ENCODE results near the gene DBI. TPM values are rescaled to one million over a fixed set of nuclear protein-coding genes. Genes with fewer than 3 reads are reported as not detected.

Gene DBI
- total and polyA plus RNA-seq, 4 donors = 129 to 633 (median 344) TPM

DNA sequence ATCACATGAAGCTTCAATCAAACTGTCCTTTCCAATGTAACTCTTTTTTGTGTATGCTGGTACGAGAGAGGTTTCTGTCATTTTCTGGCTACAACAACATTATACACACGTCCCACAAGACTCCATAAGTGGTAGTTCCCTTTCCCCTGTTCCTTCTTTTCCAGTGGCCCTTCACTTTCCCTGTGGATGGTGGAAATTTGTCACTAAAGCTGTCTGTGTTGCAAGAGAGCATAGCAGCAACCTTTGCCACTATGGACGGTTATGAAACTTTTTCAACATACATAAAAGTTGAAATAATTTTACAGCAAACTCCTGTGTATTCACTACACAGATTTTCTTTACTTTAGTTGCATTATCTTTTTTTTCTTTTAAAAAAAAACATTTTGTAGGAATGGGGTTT is 18.7 kb downstream of the DBI start:
- 44 to 78% methylated on average over 3 of the region's 3 CpGs for WGBS, 2 donors
- Histone ChIP-seq H3K9ac (ENCODE audit: insufficient read depth in 1 of 2, low read length in 2 of 2) (no peak overlapping the region), H3K36me3 (ENCODE audit: control insufficient read depth in 4 of 4, insufficient read depth in 4 of 4, low read length in 4 of 4) (no peaks in the 10 kb centered on the region)

DNA sequence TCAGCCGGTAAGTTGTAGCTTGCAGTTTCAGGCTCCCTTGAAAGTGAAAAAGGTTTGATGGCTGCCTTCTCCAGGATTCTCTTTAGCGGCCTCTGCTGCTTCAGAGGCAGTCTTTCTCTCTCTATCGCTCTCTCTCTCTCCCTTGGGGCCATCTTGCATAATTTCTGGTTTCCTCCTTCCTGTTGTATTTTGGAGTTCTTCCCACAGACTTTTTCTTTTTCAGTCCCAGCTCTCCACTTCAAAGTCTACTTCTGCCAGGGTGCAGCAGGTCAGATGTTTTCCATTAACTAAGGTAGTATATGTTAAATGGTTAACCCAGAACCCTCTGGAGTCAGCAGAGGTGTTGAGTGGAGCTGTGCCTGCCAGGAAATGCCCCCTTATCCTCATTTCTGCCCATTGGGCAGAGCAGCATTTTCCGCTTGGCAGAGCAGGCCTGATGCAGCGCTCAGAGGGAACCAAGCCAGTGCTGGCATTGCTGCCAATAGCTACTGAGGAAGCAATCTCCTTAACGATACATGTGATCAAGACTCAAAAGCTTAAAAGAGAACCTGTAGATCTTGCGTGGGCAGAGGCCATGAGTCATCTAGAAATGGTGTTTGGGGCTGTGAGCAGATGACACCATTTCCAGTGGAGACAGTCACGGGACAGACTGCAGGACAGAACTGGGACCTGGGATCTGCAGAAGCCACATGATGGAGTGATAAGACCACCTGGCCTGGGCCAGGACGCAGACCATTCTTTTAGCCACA is 20.8 kb downstream of the DBI start:
- Histone ChIP-seq H3K36me3 (ENCODE audit: control insufficient read depth in 4 of 4, insufficient read depth in 4 of 4, low read length in 4 of 4) (no peaks in the 10 kb centered on the region), H3K9me3 (ENCODE audit: control insufficient read depth in 4 of 4, insufficient read depth in 3 of 4, low read length in 3 of 4) (no peaks in the 10 kb centered on the region), H3K9ac (ENCODE audit: insufficient read depth in 1 of 2, low read length in 2 of 2) (no peak overlapping the region), H3K27ac (ENCODE audit: low read depth in 1 of 2, low read length in 1 of 2) (peak overlapping the region in 1 of 2 donors; percentile 40), H3K4me1 (ENCODE audit: control insufficient read depth in 5 of 5, insufficient read depth in 5 of 5, low read length in 5 of 5) (peaks cover 3 to 19% (median 5%) of the 10 kb centered on the region in 5 donors), H3K27me3 (ENCODE audit: control insufficient read depth in 3 of 3, insufficient read depth in 3 of 3, low read length in 2 of 3) (no peaks in the 10 kb centered on the region), H3K4me3 (no peak overlapping the region)
- WGBS, 2 donors = 30 to 31% methylated on average over 9 of the region's 9 CpGs
- TF ChIP-seq, protein P1, sequence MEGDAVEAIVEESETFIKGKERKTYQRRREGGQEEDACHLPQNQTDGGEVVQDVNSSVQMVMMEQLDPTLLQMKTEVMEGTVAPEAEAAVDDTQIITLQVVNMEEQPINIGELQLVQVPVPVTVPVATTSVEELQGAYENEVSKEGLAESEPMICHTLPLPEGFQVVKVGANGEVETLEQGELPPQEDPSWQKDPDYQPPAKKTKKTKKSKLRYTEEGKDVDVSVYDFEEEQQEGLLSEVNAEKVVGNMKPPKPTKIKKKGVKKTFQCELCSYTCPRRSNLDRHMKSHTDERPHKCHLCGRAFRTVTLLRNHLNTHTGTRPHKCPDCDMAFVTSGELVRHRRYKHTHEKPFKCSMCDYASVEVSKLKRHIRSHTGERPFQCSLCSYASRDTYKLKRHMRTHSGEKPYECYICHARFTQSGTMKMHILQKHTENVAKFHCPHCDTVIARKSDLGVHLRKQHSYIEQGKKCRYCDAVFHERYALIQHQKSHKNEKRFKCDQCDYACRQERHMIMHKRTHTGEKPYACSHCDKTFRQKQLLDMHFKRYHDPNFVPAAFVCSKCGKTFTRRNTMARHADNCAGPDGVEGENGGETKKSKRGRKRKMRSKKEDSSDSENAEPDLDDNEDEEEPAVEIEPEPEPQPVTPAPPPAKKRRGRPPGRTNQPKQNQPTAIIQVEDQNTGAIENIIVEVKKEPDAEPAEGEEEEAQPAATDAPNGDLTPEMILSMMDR (IDR thresholded peaks at IDR 0.05; ENCODE audit: control extremely low read depth, extremely low read depth) = no peak
- ATAC-seq (ENCODE audit: insufficient read depth, low FRiP score) = peak; percentile 88
- peak in 2 of 3 donors; percentile 47 to 68 for DNase-seq

More for the DNA sequence above, 18.7 kb downstream of the DBI start:
- DNase-seq (no peak), ATAC-seq (ENCODE audit: insufficient read depth, low FRiP score) (no peak)
- no peaks in the 10 kb centered on the region for H3K9me3 ChIP-seq (ENCODE audit: control insufficient read depth in 4 of 4, insufficient read depth in 3 of 4, low read length in 3 of 4)
- H3K4me1 ChIP-seq (ENCODE audit: control insufficient read depth in 5 of 5, insufficient read depth in 5 of 5, low read length in 5 of 5) = peaks cover 3 to 19% (median 5%) of the 10 kb centered on the region in 5 donors
- H3K27me3 ChIP-seq (ENCODE audit: control insufficient read depth in 3 of 3, insufficient read depth in 3 of 3, low read length in 2 of 3) = no peaks in the 10 kb centered on the region
- TF ChIP-seq, protein P1 (IDR thresholded peaks at IDR 0.05; ENCODE audit: control extremely low read depth, extremely low read depth) = no peak
- H3K4me3 ChIP-seq = no peak overlapping the region
- no peak overlapping the region for H3K27ac ChIP-seq (ENCODE audit: low read depth in 1 of 2, low read length in 1 of 2)

DNA sequence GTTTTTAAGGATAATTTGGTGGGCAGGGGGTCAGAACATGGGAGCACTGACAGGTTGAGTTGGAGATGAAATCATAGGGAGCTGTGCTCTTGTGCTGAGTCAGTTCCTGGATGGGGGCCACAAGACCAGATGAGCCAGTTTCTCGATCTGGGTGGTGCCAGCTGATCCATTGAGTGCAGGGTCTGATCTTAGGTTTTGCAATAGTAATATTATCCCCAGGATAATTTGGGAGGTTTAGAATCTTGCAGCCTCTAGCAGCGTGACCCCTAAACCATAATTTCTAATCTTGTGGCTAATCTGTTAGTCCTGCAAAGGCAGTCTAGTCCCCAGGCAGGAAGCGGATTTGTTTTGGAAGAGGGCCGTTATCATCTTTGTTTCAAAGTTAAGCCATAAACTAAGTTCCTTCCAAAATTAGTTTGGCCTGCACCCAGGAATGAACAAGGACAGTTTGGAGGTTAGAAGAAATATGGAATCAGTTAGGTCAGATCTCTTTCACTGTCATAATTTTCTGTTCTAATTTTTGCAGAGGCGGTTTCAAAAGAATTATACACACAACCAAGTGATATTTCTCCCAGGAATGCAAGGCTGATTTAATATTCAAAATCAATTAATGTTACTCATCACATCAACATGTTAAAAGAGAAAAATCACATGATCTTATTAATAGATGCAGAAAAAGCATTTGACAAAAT is 23.0 kb downstream of the DBI start:
- Histone ChIP-seq H3K9ac (ENCODE audit: insufficient read depth in 1 of 2, low read length in 2 of 2) (no peak overlapping the region), H3K9me3 (ENCODE audit: control insufficient read depth in 4 of 4, insufficient read depth in 3 of 4, low read length in 3 of 4) (no peaks in the 10 kb centered on the region), H3K27me3 (ENCODE audit: control insufficient read depth in 3 of 3, insufficient read depth in 3 of 3, low read length in 2 of 3) (no peaks in the 10 kb centered on the region), H3K4me1 (ENCODE audit: control insufficient read depth in 5 of 5, insufficient read depth in 5 of 5, low read length in 5 of 5) (peaks cover 3 to 19% (median 5%) of the 10 kb centered on the region in 5 donors), H3K4me3 (no peak overlapping the region), H3K27ac (ENCODE audit: low read depth in 1 of 2, low read length in 1 of 2) (no peak overlapping the region), H3K36me3 (ENCODE audit: control insufficient read depth in 4 of 4, insufficient read depth in 4 of 4, low read length in 4 of 4) (no peaks in the 10 kb centered on the region)
- 28% methylated on average over 5 of the region's 5 CpGs for WGBS, 2 donors
- peak; percentile 32 to 60 (median 53) for DNase-seq
- ATAC-seq (ENCODE audit: insufficient read depth, low FRiP score) = no peak
- TF ChIP-seq, protein P1 (IDR thresholded peaks at IDR 0.05; ENCODE audit: control extremely low read depth, extremely low read depth) = no peak
